ENCODE results near the gene HEXA.

HEXA gene

GRCh38 chr15:72307026-72307425 is 68.8 kb downstream of the HEXA start:
- H3K27ac ChIP-seq (ENCODE audit: low read length) = no peak overlapping the region
- H3K4me2 ChIP-seq (ENCODE audit: low read depth, low read length) = no peak overlapping the region
- no peak overlapping the region for H3K4me3 ChIP-seq (ENCODE audit: low read length)
- no peak for DNase-seq
- H3K9me2 ChIP-seq (replicated peaks; ENCODE audit: insufficient read depth, low read length) = no peaks in the 10 kb centered on the region
- TF ChIP-seq EZH2phosphoT487 (IDR thresholded peaks at IDR 0.05; ENCODE audit: low read length) = no peak
- TF ChIP-seq CTCF (IDR thresholded peaks at IDR 0.05; ENCODE audit: low read length) = no peak
- no peak for TF ChIP-seq EZH2 (optimal IDR thresholded peaks at IDR 0.05; ENCODE audit: low read depth, low read length)
- no peaks in the 10 kb centered on the region for H3F3A ChIP-seq (ENCODE audit: insufficient read depth, low read length)
- no peaks in the 10 kb centered on the region for H3K27me3 ChIP-seq (replicated peaks; ENCODE audit: insufficient read depth, low read length)
- no peaks in the 10 kb centered on the region for H3K4me1 ChIP-seq (ENCODE audit: low read length)
- H3K36me3 ChIP-seq (replicated peaks; ENCODE audit: insufficient read depth, low read length) = no peaks in the 10 kb centered on the region
- no peak overlapping the region for H2AFZ ChIP-seq (ENCODE audit: low read length)
- H3K79me2 ChIP-seq (ENCODE audit: low read length) = no peaks in the 10 kb centered on the region
- no peak overlapping the region for H3K9ac ChIP-seq (ENCODE audit: low read length)
- H3K9me3 ChIP-seq (replicated peaks; ENCODE audit: insufficient read depth, low read length) = no peaks in the 10 kb centered on the region
- H4K20me1 ChIP-seq (ENCODE audit: insufficient read depth, low read length) = no peaks in the 10 kb centered on the region

GRCh38 chr15:72306211-72306785 is 69.5 kb downstream of the HEXA start:
- H3K36me3 ChIP-seq (replicated peaks; ENCODE audit: insufficient read depth, low read length) = no peaks in the 10 kb centered on the region
- no peak overlapping the region for H3K4me3 ChIP-seq (ENCODE audit: low read length)
- H3K9me3 ChIP-seq (replicated peaks; ENCODE audit: insufficient read depth, low read length) = no peaks in the 10 kb centered on the region
- no peaks in the 10 kb centered on the region for H4K20me1 ChIP-seq (ENCODE audit: insufficient read depth, low read length)
- no peak for DNase-seq
- no peaks in the 10 kb centered on the region for H3K9me2 ChIP-seq (replicated peaks; ENCODE audit: insufficient read depth, low read length)
- no peak overlapping the region for H3K4me2 ChIP-seq (ENCODE audit: low read depth, low read length)
- no peaks in the 10 kb centered on the region for H3K4me1 ChIP-seq (ENCODE audit: low read length)
- no peak overlapping the region for H3K27ac ChIP-seq (ENCODE audit: low read length)
- H3K79me2 ChIP-seq (ENCODE audit: low read length) = no peaks in the 10 kb centered on the region
- no peaks in the 10 kb centered on the region for H3K27me3 ChIP-seq (replicated peaks; ENCODE audit: insufficient read depth, low read length)
- no peak for TF ChIP-seq EZH2phosphoT487 (IDR thresholded peaks at IDR 0.05; ENCODE audit: low read length)
- no peak for TF ChIP-seq CTCF (IDR thresholded peaks at IDR 0.05; ENCODE audit: low read length)
- TF ChIP-seq EZH2 (optimal IDR thresholded peaks at IDR 0.05; ENCODE audit: low read depth, low read length) = no peak
- H3K9ac ChIP-seq (ENCODE audit: low read length) = no peak overlapping the region
- no peaks in the 10 kb centered on the region for H3F3A ChIP-seq (ENCODE audit: insufficient read depth, low read length)
- H2AFZ ChIP-seq (ENCODE audit: low read length) = no peak overlapping the region

GRCh38 chr15:72304596-72304995 is 71.2 kb downstream of the HEXA start:
- Histone ChIP-seq H3F3A (ENCODE audit: insufficient read depth, low read length) (no peaks in the 10 kb centered on the region), H3K4me1 (ENCODE audit: low read length) (no peaks in the 10 kb centered on the region), H2AFZ (ENCODE audit: low read length) (no peak overlapping the region), H3K4me2 (ENCODE audit: low read depth, low read length) (no peak overlapping the region), H3K4me3 (ENCODE audit: low read length) (no peak overlapping the region), H3K36me3 (replicated peaks; ENCODE audit: insufficient read depth, low read length) (no peaks in the 10 kb centered on the region), H4K20me1 (ENCODE audit: insufficient read depth, low read length) (no peaks in the 10 kb centered on the region), H3K27ac (ENCODE audit: low read length) (no peak overlapping the region), H3K79me2 (ENCODE audit: low read length) (no peaks in the 10 kb centered on the region), H3K9me2 (replicated peaks; ENCODE audit: insufficient read depth, low read length) (no peaks in the 10 kb centered on the region), H3K9me3 (replicated peaks; ENCODE audit: insufficient read depth, low read length) (no peaks in the 10 kb centered on the region), H3K27me3 (replicated peaks; ENCODE audit: insufficient read depth, low read length) (no peaks in the 10 kb centered on the region), H3K9ac (ENCODE audit: low read length) (no peak overlapping the region)
- no peak for TF ChIP-seq CTCF (IDR thresholded peaks at IDR 0.05; ENCODE audit: low read length)
- TF ChIP-seq EZH2phosphoT487 (IDR thresholded peaks at IDR 0.05; ENCODE audit: low read length) = no peak
- TF ChIP-seq EZH2 (optimal IDR thresholded peaks at IDR 0.05; ENCODE audit: low read depth, low read length) = no peak
- no peak for DNase-seq
